GM12872 (cell line): ENCODE results near the gene NR2E3.

ENCODE experiments used
- TF ChIP-seq, protein P1 (sequence below): IDR thresholded peaks from 3 replicates; pipeline ENCODE4 v1.5.1; 2011; ENCODE audit warnings: low read depth, mild to moderate bottlenecking, low read length, moderate library complexity; ENCODE audit not compliant: insufficient read depth

Gene NR2E3

DNA sequence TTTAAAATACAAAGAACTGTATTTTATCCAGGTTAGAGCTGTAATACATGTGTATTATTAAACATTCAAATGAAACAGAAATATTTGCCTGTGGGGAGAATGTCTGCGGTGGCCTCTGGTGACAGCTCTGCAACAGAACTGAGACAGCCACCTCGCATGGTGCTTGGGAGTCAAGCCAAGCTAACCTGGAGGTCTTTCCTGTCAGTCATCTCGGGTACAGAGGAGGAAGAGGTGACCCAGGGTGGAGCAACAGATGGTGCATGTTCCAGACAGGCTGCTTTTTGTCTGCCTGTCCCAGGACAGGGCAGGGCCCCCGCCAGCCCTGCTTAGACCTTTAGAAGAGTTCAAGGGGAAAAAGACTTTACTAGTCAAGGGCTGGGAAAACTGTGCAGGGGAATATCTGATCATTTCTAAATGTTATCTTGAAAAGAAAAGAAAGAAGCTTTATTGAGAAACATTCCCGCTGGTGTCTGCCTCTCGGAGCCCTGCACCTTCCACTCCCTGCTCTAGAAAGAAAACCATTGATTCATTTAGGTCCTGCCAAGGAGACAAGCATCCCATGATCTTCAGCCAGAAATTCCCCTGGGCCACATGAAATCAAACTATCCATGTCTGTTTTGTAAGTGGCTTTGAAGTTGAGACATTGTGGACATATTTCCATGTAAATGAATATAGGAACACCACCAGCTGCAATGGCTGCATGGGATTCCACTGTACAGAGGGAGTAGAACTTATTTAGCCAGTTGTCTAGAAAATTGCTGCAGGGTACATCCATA is 5.5 kb upstream of the NR2E3 start:
- TF ChIP-seq, protein P1, sequence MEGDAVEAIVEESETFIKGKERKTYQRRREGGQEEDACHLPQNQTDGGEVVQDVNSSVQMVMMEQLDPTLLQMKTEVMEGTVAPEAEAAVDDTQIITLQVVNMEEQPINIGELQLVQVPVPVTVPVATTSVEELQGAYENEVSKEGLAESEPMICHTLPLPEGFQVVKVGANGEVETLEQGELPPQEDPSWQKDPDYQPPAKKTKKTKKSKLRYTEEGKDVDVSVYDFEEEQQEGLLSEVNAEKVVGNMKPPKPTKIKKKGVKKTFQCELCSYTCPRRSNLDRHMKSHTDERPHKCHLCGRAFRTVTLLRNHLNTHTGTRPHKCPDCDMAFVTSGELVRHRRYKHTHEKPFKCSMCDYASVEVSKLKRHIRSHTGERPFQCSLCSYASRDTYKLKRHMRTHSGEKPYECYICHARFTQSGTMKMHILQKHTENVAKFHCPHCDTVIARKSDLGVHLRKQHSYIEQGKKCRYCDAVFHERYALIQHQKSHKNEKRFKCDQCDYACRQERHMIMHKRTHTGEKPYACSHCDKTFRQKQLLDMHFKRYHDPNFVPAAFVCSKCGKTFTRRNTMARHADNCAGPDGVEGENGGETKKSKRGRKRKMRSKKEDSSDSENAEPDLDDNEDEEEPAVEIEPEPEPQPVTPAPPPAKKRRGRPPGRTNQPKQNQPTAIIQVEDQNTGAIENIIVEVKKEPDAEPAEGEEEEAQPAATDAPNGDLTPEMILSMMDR = no peak

DNA sequence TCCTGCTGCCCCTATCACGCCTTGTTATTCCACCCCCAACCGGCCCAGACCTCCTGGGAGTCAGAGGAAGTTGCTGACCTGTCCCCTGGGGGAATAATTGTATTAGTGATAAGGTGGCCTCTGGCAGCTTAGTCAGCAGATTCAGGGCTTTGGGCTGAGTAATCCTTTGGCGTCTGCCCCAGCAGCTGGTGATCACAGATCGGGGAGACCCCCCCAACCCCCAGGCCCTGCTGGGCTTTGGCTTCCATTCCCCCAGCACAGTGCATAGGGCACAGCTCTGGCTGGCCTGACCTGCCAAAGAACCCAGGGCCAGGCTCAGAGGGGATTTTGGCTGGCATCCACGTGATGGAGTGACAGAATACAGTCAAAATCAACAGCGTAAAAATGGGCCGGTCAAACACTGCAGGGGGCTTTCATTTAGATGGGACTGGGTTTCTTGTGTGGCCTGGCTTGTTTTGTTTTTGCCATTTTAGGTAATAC is 3.9 kb upstream of the NR2E3 start:
- TF ChIP-seq, protein P1 = no peak

DNA sequence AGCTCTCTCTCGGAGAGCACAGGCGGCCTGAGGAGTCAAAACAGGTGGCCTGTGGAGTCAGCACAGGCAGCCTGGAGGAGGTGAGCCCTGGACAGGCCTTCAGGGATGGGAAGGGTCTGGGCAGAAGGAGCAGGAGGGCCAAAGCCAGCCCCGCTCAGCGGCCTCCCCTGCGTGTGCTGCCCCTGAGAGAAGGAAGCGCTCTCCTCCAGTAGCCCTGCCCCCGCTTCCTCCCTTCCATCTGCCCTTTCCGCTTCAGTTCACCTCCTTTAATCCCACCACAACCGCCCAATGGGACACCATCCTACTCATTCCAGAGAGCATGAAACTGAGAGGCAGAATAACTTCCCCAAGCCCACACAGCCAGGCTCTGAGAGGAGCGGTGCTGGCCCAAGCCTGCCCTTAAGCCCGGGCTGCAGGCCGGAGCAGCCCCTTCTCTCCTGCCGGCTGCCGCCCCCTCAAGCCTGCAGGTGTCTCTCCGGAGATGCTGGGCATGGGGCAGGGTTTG is 3.2 kb upstream of the NR2E3 start:
- TF ChIP-seq, protein P1 = no peak

DNA sequence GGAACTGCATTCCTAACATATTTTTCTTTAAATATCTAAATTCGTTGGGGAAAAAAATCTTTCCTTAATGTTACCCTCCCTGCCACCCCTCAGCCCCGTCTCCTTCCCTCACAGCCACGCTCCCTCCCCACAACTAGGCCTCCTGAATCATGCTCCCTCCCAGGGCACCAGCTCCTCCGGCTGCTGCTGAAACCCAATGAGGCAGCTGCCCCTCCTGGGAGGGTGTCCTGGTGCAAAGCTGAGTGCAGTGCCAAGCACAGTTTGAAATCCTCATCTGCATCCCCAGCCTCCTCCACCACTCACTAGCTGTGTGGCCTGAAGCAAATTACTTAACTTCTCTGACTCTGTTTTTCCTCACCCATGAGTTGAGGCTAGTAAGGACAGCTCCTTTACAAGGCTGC is 2.7 kb upstream of the NR2E3 start:
- TF ChIP-seq, protein P1 = no peak

DNA sequence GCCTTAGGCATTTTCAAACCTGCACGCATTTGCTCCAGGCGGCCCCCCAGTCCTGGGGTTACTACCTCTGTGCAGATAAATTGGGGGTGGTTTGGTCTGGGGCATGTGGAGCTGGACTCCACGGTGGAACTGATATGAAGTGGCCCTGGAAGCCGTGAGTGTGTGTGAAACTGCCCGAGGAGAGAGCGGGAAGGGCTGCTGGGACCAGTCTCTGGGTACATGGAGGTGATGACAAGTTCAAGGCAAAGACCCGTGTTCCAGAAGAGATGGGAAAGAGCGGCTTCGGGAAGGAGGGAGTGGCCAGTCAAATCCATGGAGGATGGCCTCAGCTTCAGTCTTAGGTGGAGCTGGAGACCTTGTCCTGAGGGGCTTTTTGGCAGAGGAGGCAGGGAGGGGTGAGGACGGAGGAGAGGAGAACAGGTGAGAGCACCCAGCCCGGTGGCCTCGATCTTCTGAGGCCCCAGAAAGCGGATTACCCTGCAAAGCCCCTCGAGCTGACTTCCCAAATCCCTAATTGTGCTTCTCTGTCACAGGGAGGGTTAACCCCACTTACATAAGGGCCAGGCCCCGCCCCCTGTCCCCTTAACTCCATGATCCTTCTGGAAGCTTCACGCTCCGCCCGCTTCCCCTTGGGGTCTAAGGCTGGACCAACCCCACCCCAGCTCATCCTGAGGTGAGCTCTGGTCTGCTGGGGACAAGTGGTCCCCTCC is 1.9 kb upstream of the NR2E3 start:
- TF ChIP-seq, protein P1 = no peak

DNA sequence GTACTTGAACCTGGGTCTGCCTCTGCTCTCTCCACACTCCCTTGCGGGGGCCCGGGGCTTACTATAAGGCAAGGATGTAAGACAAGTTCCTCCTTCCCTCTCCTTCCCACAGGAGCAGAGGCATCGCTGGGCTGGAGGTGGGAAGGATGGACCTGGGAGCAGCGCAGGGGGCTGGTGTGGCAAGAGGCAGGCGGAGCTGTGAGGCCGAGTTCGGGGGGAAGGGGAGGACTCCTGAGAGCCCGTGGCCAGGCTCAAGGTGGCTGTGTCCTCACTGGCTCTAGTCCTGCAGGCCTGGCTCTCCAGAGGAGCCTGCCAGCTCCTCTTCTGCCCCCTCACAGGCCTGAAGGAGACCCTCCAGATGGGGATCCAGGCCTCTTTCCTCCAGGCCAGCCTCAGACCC is 1.0 kb upstream of the NR2E3 start:
- TF ChIP-seq, protein P1 = no peak

DNA sequence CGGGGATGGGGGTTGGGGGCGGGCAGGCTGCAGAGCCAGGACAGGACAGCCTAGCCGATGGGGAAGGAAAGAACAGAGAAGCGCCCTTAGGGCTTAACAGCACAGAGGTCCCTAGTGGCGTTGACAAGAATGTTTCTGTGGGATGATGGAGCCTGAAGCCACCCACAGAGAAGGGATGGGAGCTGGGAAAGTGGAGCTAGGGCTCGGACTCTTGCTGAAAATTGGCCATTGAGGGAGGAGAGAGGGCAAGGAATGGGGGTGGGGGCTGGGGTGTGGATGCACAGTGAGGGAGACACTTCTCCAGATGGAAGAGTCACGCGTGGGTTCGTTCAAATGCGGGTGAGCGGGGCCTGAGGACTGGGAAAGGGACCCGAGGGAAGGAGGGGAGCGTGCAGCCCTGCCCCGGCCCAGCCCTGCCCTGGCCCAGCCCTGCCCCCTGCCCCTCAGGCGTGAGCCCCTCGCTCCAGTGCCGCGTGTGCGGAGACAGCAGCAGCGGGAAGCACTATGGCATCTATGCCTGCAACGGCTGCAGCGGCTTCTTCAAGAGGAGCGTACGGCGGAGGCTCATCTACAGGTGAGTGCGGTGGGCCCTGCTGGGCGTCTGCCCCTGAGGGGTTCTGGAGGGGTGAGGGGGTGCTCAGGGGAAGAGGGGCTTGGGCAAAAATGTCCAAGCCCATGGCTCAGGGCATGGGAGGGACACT is 832 bp downstream of the NR2E3 start:
- TF ChIP-seq, protein P1 = no peak
